ENCODE measurements around the gene RHBDF1.
A peak's percentile ranks its signal among the peaks of the same experiment; 100 is the strongest.

The RHBDF1 gene

GRCh38 chr16:104355-104754 is 31.9 kb upstream of the RHBDF1 start:
- no peak overlapping the region for H3K4me3 ChIP-seq (ENCODE audit: low read depth, low read length)
- DNase-seq (ENCODE audit: low read depth) = no peak
- in situ Hi-C loops (cut with HindIII; ENCODE audit: low sequenced_read_pairs) = no loop called here
- TF ChIP-seq, protein P1, sequence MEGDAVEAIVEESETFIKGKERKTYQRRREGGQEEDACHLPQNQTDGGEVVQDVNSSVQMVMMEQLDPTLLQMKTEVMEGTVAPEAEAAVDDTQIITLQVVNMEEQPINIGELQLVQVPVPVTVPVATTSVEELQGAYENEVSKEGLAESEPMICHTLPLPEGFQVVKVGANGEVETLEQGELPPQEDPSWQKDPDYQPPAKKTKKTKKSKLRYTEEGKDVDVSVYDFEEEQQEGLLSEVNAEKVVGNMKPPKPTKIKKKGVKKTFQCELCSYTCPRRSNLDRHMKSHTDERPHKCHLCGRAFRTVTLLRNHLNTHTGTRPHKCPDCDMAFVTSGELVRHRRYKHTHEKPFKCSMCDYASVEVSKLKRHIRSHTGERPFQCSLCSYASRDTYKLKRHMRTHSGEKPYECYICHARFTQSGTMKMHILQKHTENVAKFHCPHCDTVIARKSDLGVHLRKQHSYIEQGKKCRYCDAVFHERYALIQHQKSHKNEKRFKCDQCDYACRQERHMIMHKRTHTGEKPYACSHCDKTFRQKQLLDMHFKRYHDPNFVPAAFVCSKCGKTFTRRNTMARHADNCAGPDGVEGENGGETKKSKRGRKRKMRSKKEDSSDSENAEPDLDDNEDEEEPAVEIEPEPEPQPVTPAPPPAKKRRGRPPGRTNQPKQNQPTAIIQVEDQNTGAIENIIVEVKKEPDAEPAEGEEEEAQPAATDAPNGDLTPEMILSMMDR (IDR thresholded peaks at IDR 0.05; ENCODE audit: low read depth, low read length, missing control alignments) = no peak

- TF ChIP-seq, protein P1 (IDR thresholded peaks at IDR 0.05; ENCODE audit: low read depth, low read length, missing control alignments) = no peak
- in situ Hi-C loops (cut with HindIII; ENCODE audit: low sequenced_read_pairs) = no loop called here
- no peak overlapping the region for H3K4me3 ChIP-seq (ENCODE audit: low read depth, low read length)
- DNase-seq (ENCODE audit: low read depth) = no peak
These were observed 29.8 kb upstream of the RHBDF1 start for GRCh38 chr16:102060-102855.

DNA sequence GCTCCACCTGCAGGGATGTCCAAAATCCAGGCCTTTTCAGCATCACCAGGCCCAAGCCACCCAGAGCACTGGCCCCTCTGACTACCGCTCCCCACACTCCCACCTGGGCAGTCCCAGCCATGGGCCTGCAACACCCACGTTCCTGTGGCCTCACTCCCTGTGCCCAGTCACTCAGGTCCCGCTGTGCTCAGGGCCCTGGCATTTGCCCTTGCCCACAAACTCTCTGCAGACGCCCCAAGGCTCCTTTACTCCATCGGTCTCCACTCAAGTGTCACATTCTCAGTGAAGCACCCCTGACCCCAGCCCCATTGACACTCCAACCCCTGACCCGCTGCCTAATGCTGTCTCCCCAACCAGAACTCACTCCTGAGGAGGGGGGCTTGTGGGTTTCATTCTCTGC is 29.2 kb upstream of the RHBDF1 start:
- no peak overlapping the region for H3K4me3 ChIP-seq (ENCODE audit: low read depth, low read length)
- TF ChIP-seq, protein P1 (IDR thresholded peaks at IDR 0.05; ENCODE audit: low read depth, low read length, missing control alignments) = no peak
- in situ Hi-C loops (cut with HindIII; ENCODE audit: low sequenced_read_pairs) = no loop called here
- no peak for DNase-seq (ENCODE audit: low read depth)

GRCh38 chr16:100989-101388 is 28.6 kb upstream of the RHBDF1 start:
- H3K4me3 ChIP-seq (ENCODE audit: low read depth, low read length) = no peak overlapping the region
- TF ChIP-seq, protein P1 (IDR thresholded peaks at IDR 0.05; ENCODE audit: low read depth, low read length, missing control alignments) = no peak
- DNase-seq (ENCODE audit: low read depth) = no peak
- in situ Hi-C loops (cut with HindIII; ENCODE audit: low sequenced_read_pairs) = no loop called here

GRCh38 chr16:97822-98221 is 25.4 kb upstream of the RHBDF1 start:
- in situ Hi-C loops (cut with HindIII; ENCODE audit: low sequenced_read_pairs) = no loop called here
- DNase-seq (ENCODE audit: low read depth) = no peak
- TF ChIP-seq, protein P1 (IDR thresholded peaks at IDR 0.05; ENCODE audit: low read depth, low read length, missing control alignments) = no peak
- H3K4me3 ChIP-seq (ENCODE audit: low read depth, low read length) = no peak overlapping the region

- no peak overlapping the region for H3K4me3 ChIP-seq (ENCODE audit: low read depth, low read length)
- in situ Hi-C loops (cut with HindIII; ENCODE audit: low sequenced_read_pairs) = no loop called here
- peak; percentile 68 for DNase-seq (ENCODE audit: low read depth)
- TF ChIP-seq, protein P1 (IDR thresholded peaks at IDR 0.05; ENCODE audit: low read depth, low read length, missing control alignments) = peak; percentile 99
These were observed 24.5 kb upstream of the RHBDF1 start for GRCh38 chr16:96935-97381.
